ENCODE results near the gene TRAF3IP3.

- TF ChIP-seq, protein P1, sequence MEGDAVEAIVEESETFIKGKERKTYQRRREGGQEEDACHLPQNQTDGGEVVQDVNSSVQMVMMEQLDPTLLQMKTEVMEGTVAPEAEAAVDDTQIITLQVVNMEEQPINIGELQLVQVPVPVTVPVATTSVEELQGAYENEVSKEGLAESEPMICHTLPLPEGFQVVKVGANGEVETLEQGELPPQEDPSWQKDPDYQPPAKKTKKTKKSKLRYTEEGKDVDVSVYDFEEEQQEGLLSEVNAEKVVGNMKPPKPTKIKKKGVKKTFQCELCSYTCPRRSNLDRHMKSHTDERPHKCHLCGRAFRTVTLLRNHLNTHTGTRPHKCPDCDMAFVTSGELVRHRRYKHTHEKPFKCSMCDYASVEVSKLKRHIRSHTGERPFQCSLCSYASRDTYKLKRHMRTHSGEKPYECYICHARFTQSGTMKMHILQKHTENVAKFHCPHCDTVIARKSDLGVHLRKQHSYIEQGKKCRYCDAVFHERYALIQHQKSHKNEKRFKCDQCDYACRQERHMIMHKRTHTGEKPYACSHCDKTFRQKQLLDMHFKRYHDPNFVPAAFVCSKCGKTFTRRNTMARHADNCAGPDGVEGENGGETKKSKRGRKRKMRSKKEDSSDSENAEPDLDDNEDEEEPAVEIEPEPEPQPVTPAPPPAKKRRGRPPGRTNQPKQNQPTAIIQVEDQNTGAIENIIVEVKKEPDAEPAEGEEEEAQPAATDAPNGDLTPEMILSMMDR (IDR thresholded peaks at IDR 0.05) = no peak
- no peak for TF ChIP-seq POLR2AphosphoS5 (IDR thresholded peaks at IDR 0.05; ENCODE audit: insufficient read depth in 1 of 2, low read depth in 1 of 2)
- TF ChIP-seq POLR2A (IDR thresholded peaks at IDR 0.05) = no peak
These were observed 19.2 kb upstream of the TRAF3IP3 start for GRCh38 chr1:209736490-209737117.

Data from vagina (tissue), 2 donors.